ENCODE results near the gene ICAM3.

Gene ICAM3

DNA sequence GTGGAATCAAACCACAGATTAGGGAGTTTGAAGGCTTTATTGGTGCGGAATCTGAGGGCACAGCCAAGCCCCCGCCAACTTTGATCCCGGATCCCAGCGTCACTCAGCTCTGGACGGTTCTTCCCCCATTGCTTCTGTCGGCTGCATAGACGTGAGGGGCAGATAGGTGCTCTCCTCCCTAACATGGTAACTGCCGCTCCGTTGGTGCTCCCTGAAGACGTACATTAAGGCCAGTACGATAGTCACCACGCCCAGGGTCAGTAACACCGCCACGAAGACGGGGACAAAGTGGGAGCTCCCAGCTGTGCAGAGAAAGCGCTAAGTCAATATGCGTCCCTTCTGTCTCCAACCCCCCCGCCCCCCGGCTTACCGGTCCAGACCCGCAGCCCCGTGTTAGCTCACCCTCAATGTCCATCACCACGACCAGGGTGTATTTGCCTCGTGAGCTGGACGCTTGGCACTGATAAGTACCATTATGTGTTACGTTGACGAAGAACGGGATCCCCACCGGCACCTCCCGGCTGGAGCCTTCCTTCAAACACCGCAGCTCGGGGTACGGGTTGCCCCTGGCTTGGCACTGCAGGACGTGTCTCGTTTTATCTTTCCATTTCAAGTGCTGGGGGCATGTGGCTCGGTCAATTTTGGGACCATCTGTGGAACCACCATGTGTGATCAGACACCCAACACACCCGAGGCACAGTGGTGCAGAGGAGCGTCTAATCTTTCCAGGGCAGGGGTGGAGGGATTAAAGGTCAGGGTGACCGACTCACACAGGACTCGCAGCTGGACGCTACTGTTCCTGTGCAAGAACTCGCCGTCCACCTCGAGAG is 5.5 kb downstream of the ICAM3 start:
- peaks cover 80% of the 10 kb centered on the region for H3K36me3 Mint-ChIP-seq (ENCODE audit: low read depth)
- no peaks in the 10 kb centered on the region for H3K27me3 Mint-ChIP-seq
- peaks cover 45% of the 10 kb centered on the region for H3K4me1 Mint-ChIP-seq (ENCODE audit: low read depth)
- H3K9me3 Mint-ChIP-seq: no peaks in the 10 kb centered on the region
- peak overlapping the region; percentile 99 for H3K4me3 Mint-ChIP-seq
- peak overlapping the region; percentile 99 for H3K27ac Mint-ChIP-seq
- DNase-seq: no peak

DNA sequence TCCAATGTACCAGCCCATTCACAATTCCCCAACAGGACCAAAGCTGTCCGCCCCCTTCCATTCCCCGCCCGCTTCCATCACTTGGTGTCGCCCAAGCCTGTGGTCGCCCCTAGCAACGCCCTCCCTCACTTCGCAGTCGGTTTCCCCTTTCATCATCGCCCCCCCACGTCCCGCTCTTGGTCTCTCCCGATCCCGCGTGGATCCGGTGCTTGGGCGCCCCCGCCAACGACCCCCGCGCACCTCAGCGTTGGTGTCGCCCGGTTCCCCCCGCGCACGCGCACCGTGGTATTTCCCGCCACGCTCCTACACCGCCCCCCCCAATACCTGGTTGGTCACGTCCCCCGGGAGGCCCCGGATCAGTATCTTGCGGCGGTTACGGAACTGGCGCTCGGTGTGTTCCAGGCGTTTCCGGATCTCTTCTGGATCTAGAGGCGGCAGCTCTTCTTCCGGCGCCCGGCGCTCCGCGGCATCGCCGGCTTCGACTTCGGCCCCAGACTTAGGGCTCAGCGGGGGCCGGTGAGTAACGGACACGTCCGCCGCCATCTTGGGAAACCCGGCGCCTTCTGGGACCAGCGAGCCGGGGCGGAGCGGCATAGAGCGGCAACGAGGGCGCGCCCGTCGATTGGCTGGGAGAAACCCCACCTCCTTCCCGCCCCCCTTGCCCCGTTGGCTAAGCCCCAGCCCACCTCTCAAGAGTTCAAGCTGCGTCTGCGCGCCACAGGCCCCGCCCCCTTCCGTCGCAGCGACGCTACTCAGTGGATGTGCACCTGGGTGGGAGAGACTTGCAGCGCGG is 6.3 kb downstream of the ICAM3 start, which contains the start of gene RAVER1:
TSS of gene RAVER1 (minus strand) at position 565 of the 793 bp plus-strand sequence. CDS start at position 543, 22 bp downstream.
- Mint-ChIP-seq H3K36me3 (ENCODE audit: low read depth) (peaks cover 80% of the 10 kb centered on the region), H3K4me1 (ENCODE audit: low read depth) (peaks cover 37% of the 10 kb centered on the region), H3K9me3 (no peaks in the 10 kb centered on the region), H3K27ac (peak within 1 kb of the TSS; percentile 99), H3K4me3 (peak within 1 kb of the TSS; percentile 99), H3K27me3 (no peaks in the 10 kb centered on the region)
- DNase-seq: peak; percentile 98

DNA sequence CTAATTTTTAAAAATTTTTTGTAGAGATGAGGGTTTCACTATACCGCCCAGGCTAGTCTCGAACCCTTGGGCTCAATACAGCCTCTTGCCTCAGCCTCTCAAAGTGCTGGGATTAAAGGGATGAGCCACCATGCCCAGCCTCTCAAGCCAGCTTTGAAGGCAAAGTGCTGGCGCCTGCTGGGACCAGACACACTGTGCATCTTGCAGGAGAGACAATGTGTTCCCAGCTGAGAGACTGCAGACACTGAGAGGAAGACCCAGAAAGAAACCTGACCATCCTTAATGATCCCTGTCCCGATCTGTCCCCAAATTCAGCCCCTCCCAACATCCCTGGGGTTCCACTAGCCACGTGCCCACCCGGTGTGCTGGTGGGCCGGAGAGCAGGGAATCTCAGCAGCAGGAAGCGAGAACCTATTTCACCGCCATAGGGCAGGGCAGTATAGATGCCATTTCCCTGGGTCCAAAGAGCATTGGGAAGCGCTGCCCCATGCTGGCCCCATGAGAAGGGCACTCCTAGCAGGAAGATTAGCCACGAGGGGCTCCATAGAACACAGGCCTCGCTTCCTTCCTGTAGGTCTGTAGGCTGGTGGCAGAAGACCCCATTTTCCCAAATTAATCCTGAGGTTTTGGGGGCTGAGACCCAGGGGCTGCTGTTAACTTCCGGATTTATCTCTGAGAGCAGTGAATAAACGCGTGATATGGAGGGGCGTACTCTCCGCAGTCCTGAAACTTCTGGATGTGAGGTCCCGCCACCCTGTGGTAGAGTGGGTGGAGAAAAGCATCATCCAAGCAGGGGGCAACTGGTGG is 7.1 kb downstream of the ICAM3 start:
- Mint-ChIP-seq H3K27ac (peak overlapping the region; percentile 99), H3K27me3 (no peaks in the 10 kb centered on the region), H3K4me3 (peak overlapping the region; percentile 99), H3K36me3 (ENCODE audit: low read depth) (peaks cover 88% of the 10 kb centered on the region), H3K9me3 (no peaks in the 10 kb centered on the region), H3K4me1 (ENCODE audit: low read depth) (peaks cover 36% of the 10 kb centered on the region)
- DNase-seq: no peak

DNA sequence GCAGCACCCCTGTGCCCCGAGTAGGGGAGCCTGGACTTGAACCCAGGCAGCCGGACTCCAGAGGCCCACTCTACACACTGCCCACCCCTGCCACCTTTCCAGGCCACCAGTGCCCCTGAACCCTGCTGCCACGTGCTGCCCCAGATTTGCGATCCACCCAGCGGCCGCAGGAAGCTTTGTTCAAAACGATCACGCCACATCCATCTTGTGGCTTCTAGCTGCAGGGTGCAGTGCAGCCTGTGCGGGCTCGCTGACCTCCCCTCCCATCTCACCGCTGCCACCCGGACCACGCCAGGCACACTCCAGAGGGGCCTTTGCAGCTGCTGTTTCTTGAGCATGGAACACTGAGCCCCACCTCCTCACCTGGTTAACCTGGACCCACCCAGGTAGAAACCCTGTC is 9.9 kb downstream of the ICAM3 start:
- peak overlapping the region; percentile 41 for H3K27ac Mint-ChIP-seq
- no peak for DNase-seq
- H3K9me3 Mint-ChIP-seq: no peaks in the 10 kb centered on the region
- no peaks in the 10 kb centered on the region for H3K27me3 Mint-ChIP-seq
- H3K36me3 Mint-ChIP-seq (ENCODE audit: low read depth): peaks cover 92% of the 10 kb centered on the region
- H3K4me3 Mint-ChIP-seq: no peak overlapping the region
- H3K4me1 Mint-ChIP-seq (ENCODE audit: low read depth): peaks cover 29% of the 10 kb centered on the region

DNA sequence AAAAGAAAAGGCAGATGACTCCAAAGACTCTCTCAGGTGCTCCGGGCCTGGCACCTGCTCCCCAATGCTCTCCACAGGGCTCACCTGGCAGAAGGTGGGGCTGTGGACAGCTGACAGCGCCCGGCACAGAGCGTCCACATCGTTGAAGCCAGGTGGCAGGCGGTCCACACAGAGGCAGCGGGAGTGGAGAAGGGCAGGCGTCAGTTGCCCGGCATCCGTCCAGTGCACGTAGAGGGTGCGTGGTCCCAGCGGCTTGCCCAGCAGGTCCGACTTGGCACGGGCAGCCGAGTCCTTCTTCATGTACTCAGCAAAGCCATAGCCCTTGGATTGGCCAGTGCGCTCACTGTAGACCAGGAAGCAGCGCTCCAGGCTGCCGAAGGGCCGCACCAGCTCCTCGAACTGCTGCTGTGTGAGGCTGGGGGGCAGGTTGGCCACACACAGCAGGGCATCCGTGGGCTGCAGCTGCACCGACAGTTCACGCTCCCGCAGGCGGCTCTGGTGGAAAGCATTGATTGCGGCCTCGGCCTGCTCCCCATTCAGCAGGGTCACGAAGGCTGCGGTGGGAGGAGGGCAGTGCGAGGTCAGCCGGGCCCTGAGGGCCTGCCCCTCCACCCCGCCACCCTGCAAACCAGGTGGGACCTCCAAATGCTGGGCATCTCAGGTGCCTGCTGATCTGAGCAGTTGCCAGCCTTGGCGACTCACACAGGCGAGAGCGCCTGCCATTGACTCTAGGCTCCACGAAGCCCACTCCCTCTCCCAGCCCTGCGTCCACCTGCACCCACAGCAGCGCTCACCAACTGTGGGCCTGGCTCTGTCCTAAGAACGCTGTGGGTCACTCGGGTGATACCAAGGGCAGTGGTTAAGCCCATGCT is 10.6 kb downstream of the ICAM3 start:
- Mint-ChIP-seq H3K9me3 (no peaks in the 10 kb centered on the region), H3K4me1 (ENCODE audit: low read depth) (peaks cover 22% of the 10 kb centered on the region), H3K36me3 (ENCODE audit: low read depth) (peaks cover 92% of the 10 kb centered on the region), H3K27ac (no peak overlapping the region), H3K4me3 (no peak overlapping the region), H3K27me3 (no peaks in the 10 kb centered on the region)
- DNase-seq: no peak

DNA sequence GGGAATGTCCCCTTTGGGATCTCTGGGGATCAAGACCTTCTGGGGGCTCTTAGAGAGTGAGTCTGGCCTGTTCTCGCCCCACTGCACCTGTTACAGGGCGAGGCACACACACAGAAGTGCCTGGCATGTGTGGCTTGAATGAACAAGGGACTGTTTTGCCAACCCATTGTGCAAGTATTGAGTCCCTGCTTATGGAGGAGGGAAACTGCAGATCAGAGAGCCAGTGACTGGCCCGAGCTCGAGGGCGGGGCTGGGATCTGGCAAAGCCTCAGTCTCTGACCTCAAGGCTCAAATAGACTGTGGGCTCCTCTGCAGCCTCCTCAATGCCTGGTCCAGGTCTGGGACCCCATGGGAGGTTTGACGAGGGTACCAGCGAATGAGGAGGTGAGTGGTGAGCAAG is 11.6 kb downstream of the ICAM3 start:
- Mint-ChIP-seq H3K4me1 (ENCODE audit: low read depth) (peaks cover 17% of the 10 kb centered on the region), H3K27me3 (no peaks in the 10 kb centered on the region), H3K9me3 (no peaks in the 10 kb centered on the region), H3K36me3 (ENCODE audit: low read depth) (peaks cover 92% of the 10 kb centered on the region), H3K4me3 (no peak overlapping the region), H3K27ac (no peak overlapping the region)
- DNase-seq: no peak

DNA sequence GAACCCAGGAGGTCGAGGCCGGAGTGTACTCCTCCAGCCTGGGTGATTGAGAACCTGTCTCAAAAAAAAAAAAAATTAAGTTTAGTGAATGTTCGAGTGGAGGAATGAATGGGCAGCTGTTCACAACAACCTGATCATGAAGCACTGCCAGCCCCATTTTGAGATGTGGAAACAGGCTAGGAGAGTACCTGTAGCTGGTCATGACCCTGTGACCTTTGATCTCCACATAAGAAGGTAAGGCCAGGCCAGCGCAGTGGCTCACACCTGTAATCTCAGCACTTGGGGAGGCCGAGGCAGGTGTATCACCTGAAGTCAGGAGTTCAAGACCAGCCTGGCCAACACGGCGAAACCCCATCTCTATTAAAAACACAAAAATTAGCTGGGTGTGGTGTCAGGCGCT is 13.7 kb downstream of the ICAM3 start:
- Mint-ChIP-seq H3K4me3 (no peak overlapping the region), H3K9me3 (no peaks in the 10 kb centered on the region), H3K27me3 (no peaks in the 10 kb centered on the region), H3K4me1 (ENCODE audit: low read depth) (peaks cover 6% of the 10 kb centered on the region), H3K27ac (no peak overlapping the region), H3K36me3 (ENCODE audit: low read depth) (peaks cover 92% of the 10 kb centered on the region)
- DNase-seq: no peak

DNA sequence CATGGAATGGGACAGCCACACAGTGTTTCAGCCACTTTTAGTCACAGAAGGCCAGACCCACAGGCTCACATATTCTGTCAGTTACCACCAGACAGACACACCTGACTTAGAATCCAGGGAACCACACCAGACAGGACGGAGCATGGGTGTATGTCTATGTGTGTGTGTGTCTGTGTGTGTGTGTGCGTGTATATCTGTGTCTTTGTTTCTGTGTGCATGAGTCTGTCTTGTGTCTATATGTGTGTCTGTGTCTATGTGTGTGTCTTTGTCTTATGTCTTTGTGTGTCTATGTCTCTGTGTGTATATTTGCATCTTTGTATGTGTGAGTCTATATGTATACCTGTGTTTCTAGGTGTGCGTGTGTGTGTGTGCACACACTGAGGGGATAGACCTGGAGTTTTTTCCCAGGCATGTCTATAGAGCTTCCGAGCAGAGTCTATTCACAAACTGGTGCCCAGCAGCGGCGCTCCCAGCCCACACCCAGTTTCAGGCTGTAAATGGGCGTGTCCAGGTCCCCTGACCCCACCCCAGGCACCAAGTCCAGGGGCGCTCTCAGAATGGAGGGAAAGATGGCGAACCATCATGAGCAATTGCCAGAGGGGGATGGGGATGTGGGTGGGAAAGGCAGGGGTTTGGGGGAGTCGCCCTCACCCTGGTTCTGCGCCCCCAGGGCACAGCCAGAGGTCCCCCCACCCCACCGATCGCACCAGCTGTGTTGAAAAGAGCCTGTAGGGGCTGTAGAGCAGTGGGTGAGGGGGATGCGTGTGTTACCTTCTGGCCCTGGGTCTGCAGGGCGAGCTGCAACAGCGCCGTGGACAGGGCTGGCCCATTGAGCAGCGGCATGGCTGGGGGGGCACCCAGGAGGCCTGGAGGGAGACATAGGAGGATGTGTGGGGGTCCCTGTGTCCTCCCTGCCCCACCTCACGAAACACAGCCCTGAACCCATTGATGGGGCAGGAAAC is 17.3 kb downstream of the ICAM3 start:
- H3K4me3 Mint-ChIP-seq: no peak overlapping the region
- DNase-seq: no peak
- H3K27me3 Mint-ChIP-seq: no peaks in the 10 kb centered on the region
- no peaks in the 10 kb centered on the region for H3K9me3 Mint-ChIP-seq
- no peaks in the 10 kb centered on the region for H3K4me1 Mint-ChIP-seq (ENCODE audit: low read depth)
- peaks cover 87% of the 10 kb centered on the region for H3K36me3 Mint-ChIP-seq (ENCODE audit: low read depth)
- no peak overlapping the region for H3K27ac Mint-ChIP-seq

DNA sequence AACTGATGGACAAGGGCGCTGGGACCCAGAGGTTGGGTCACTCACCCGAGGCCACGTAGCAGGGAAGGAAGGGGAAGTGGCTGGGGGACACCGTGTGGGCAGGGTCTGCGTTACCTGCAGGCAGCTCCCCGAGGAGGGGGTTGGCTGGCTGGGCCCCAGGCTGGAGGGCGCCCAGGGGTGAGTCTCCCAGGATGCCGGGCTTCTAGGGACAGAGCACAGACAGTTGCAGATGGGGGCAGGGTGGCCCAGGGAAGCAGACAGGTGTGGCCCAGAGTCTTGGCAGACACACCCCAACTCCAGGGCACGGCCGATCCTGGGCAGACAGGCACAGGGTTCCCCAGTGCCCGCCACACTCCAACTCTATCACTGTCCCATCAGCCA is 18.0 kb downstream of the ICAM3 start:
- peaks cover 90% of the 10 kb centered on the region for H3K36me3 Mint-ChIP-seq (ENCODE audit: low read depth)
- H3K27ac Mint-ChIP-seq: no peak overlapping the region
- no peak overlapping the region for H3K4me3 Mint-ChIP-seq

DNA sequence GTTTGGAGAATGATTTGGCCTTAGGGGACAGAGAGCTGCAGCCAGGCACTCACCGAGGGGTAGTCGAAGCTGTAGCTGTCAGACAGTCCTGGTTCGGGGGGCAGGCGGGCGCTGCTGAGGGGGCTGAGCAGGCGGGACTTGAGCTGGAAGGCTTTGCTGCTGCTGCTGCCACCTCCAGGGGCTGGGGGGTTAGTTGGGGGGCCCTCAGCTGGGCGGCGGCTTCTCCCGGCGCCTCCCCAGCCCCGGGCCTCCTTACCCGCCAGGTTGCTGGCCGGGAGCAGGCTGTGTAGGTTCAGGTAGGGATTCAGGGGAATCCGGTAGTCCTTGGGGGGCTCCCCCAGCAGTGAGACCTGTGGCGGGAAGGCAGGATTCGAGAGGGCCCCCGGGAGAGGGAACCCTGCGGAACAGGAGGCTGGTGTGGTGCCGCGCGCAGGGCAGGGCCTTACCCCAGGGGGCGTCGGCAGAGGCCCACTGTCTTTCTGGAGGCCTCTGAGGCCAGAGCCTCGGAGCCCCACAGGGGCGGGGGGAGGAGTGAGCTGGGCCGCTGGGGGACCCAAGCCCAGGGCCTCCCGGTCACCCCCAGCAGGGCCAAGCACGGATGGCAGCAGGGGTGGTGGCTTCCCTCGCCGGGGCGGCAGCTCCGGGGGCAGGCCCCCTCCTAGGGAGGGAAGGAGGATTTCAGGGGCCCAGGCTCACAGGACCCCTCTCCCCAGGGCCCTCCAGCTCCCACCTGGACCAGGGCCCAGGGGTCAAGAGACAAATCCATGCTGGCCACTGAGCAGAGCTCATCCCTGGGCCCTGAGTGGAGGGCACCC is 18.6 kb downstream of the ICAM3 start:
- H3K27me3 Mint-ChIP-seq: no peaks in the 10 kb centered on the region
- no peaks in the 10 kb centered on the region for H3K9me3 Mint-ChIP-seq
- DNase-seq: no peak
- H3K4me1 Mint-ChIP-seq (ENCODE audit: low read depth): peaks cover 6% of the 10 kb centered on the region
- no peak overlapping the region for H3K4me3 Mint-ChIP-seq
- H3K27ac Mint-ChIP-seq: no peak overlapping the region
- peaks cover 90% of the 10 kb centered on the region for H3K36me3 Mint-ChIP-seq (ENCODE audit: low read depth)

More for the DNA sequence above, 18.0 kb downstream of the ICAM3 start:
- DNase-seq: no peak
- no peaks in the 10 kb centered on the region for H3K9me3 Mint-ChIP-seq
- no peaks in the 10 kb centered on the region for H3K4me1 Mint-ChIP-seq (ENCODE audit: low read depth)
- no peaks in the 10 kb centered on the region for H3K27me3 Mint-ChIP-seq

DNA sequence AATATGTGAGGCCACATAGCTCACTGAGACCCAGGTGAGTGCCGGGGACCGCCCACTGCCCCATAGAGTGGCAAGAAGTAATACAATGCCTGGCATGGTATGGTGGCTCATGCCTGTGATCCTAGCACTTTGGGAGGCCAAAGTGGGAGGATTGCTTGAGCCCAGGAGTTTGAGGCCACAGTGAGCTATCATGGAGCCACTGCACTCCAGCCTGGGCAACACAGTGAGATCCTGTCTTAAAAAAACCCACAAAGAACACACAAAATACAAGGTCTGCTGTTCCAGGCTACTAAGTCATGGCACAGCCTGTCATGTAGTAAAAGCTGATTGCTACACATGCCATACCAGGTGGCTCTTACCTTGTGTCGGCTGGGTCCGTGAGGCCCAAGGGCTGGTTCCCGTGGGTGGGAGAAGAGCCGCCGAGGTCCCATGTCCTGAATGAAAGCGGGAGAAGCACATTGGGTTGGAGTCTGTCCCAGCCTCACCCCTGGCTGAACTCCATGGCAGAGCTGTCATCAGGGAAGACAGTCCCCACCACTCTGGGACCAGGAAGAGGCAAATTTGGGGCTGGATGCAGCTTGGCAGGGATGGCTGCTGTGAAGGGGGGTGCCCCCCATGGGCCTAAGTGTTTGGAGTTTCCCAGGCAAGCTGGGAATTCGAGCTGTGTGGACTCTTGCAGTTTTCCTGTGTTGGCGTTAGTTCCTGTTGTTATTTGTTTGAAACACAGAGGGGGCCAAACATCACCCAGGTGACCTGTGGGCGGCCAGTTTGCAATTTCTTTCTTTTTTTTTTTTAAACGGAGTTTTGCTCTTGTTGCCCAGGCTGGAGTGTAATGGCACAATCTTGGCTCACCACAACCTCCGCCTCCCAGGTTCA is 20.4 kb downstream of the ICAM3 start:
- Mint-ChIP-seq H3K27me3 (no peaks in the 10 kb centered on the region), H3K9me3 (no peaks in the 10 kb centered on the region), H3K27ac (no peak overlapping the region), H3K36me3 (ENCODE audit: low read depth) (peaks cover 85% of the 10 kb centered on the region), H3K4me3 (no peak overlapping the region), H3K4me1 (ENCODE audit: low read depth) (peaks cover 18% of the 10 kb centered on the region)
- DNase-seq: no peak
